ENCODE data around the gene RAB3C. TPM values are rescaled to one million over a fixed set of nuclear protein-coding genes. Genes with fewer than 3 reads are reported as not detected.

RAB3C gene
- total and polyA plus RNA-seq, 12 donors: 0.09 to 22.0 (median 6.1) TPM

DNA sequence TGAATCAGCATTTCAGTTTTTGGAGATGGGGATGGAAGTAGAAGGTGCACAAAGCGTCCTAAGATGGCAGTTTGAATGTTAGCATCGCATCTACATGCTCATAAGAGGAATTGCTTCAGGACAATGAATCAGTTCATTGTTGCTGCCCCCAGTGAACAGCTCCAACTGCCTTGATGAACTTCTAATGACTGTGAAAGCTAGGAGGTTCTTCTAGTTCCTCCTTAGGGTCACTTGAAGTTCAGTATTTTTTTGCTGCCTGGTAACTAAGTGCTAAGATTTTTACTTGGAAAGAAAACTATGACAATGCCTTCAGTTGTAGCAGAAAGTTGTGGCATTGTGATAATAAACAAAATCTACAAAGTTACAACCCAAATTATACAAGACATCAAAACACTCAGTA is 271.6 kb downstream of the RAB3C start:
- intact Hi-C loops (cut with DNase I): loop anchor here in 1 of 2 donors (5.0 kb wide), 1 partner anchor 357 kb away; no protein-coding TSS in a partner anchor
- TF ChIP-seq, protein P1, sequence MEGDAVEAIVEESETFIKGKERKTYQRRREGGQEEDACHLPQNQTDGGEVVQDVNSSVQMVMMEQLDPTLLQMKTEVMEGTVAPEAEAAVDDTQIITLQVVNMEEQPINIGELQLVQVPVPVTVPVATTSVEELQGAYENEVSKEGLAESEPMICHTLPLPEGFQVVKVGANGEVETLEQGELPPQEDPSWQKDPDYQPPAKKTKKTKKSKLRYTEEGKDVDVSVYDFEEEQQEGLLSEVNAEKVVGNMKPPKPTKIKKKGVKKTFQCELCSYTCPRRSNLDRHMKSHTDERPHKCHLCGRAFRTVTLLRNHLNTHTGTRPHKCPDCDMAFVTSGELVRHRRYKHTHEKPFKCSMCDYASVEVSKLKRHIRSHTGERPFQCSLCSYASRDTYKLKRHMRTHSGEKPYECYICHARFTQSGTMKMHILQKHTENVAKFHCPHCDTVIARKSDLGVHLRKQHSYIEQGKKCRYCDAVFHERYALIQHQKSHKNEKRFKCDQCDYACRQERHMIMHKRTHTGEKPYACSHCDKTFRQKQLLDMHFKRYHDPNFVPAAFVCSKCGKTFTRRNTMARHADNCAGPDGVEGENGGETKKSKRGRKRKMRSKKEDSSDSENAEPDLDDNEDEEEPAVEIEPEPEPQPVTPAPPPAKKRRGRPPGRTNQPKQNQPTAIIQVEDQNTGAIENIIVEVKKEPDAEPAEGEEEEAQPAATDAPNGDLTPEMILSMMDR (IDR thresholded peaks at IDR 0.05): no peak
- H3K9me3 ChIP-seq (replicated peaks in 1 of 3): no peaks in the 10 kb centered on the region
- WGBS, 4 donors: 83 to 98% (median 88%) methylated on average over 2 of the region's 2 CpGs
- no peaks in the 10 kb centered on the region for H3K4me1 ChIP-seq (replicated peaks in 1 of 2)
- H3K4me3 ChIP-seq: no peak overlapping the region
- H3K27me3 ChIP-seq: no peaks in the 10 kb centered on the region
- DNase-seq: no peak
- H3K27ac ChIP-seq: no peak overlapping the region
- H3K36me3 ChIP-seq (replicated peaks in 1 of 2): no peaks in the 10 kb centered on the region

GRCh38 chr5:58855851-58856739 is 273.2 kb downstream of the RAB3C start:
- no peaks in the 10 kb centered on the region for H3K36me3 ChIP-seq (replicated peaks in 1 of 2)
- TF ChIP-seq POLR2A (IDR thresholded peaks at IDR 0.05): no peak
- TF ChIP-seq, protein P1 (IDR thresholded peaks at IDR 0.05): no peak
- intact Hi-C loops (cut with DNase I): no loop called here
- no peaks in the 10 kb centered on the region for H3K27me3 ChIP-seq
- WGBS, 4 donors: 59 to 67% (median 62%) methylated on average over 8 of the region's 8 CpGs
- H3K9me3 ChIP-seq (replicated peaks in 1 of 3): no peaks in the 10 kb centered on the region
- DNase-seq: no peak
- no peak overlapping the region for H3K4me3 ChIP-seq
- H3K4me1 ChIP-seq (replicated peaks in 1 of 2): no peaks in the 10 kb centered on the region
- H3K27ac ChIP-seq: no peak overlapping the region

GRCh38 chr5:58857609-58858008 is 274.7 kb downstream of the RAB3C start:
- no peak for DNase-seq
- no peaks in the 10 kb centered on the region for H3K36me3 ChIP-seq (replicated peaks in 1 of 2)
- intact Hi-C loops (cut with DNase I): no loop called here
- TF ChIP-seq, protein P1 (IDR thresholded peaks at IDR 0.05): no peak
- TF ChIP-seq POLR2A (IDR thresholded peaks at IDR 0.05): no peak
- no peak overlapping the region for H3K27ac ChIP-seq
- H3K4me1 ChIP-seq (replicated peaks in 1 of 2): no peaks in the 10 kb centered on the region
- 41 to 47% (median 46%) methylated on average over 2 of the region's 2 CpGs for WGBS, 4 donors
- H3K4me3 ChIP-seq: no peak overlapping the region
- H3K9me3 ChIP-seq (replicated peaks in 1 of 3): no peaks in the 10 kb centered on the region
- H3K27me3 ChIP-seq: no peaks in the 10 kb centered on the region

GRCh38 chr5:58860680-58861079 is 277.8 kb downstream of the RAB3C start:
- no peaks in the 10 kb centered on the region for H3K36me3 ChIP-seq (replicated peaks in 1 of 2)

More at GRCh38 chr5:58860680-58861079, 277.8 kb downstream of the RAB3C start:
- no peaks in the 10 kb centered on the region for H3K4me1 ChIP-seq (replicated peaks in 1 of 2)
- no peaks in the 10 kb centered on the region for H3K9me3 ChIP-seq (replicated peaks in 1 of 3)
- H3K27ac ChIP-seq: no peak overlapping the region
- no peak overlapping the region for H3K4me3 ChIP-seq
- TF ChIP-seq, protein P1 (IDR thresholded peaks at IDR 0.05): no peak
- no peak for TF ChIP-seq POLR2A (IDR thresholded peaks at IDR 0.05)
- intact Hi-C loops (cut with DNase I): no loop called here
- no peak for DNase-seq
- no peaks in the 10 kb centered on the region for H3K27me3 ChIP-seq
